HCT116 (cell line): ENCODE data around the gene COL15A1. TPM values are rescaled to one million over a fixed set of nuclear protein-coding genes. Genes with fewer than 3 reads are reported as not detected.

Source experiments
- ATAC-seq: fragments of 200-7000 bp; cut with Tn5 transposase; 2 replicates; pipeline ENCODE4 v1.9.1; 2020; ENCODE audit warnings: mild to moderate bottlenecking, moderate library complexity
- BruUV-seq: library from RNA; stranded (reverse); fragments of 400-500 nt; replicated peaks from 2 replicates; lab custom pipeline; 2021; lab: Mats Ljungman, UMichigan
- CTCF ChIA-PET: fragments of 300-600 bp; sonication (Branson Sonifier 250); formaldehyde crosslinking; loops from one replicate; lab custom pipeline; 2021; ENCODE audit warnings: antibody characterized with exemption; lab: Charles Lee
- POLR2A ChIA-PET: fragments of 300-600, 350-600 bp; sonication (Branson Sonifier 250); formaldehyde crosslinking; loops from one replicate; lab custom pipeline; 2021; ENCODE audit warnings: antibody characterized with exemption; lab: Charles Lee
- RAD21 ChIA-PET, 2 experiments: fragments of 300-600 bp; sonication (Branson Sonifier 250); formaldehyde crosslinking; loops; one replicate each; lab custom pipeline; 2023; ENCODE audit warnings: low total read pairs in 2 of 2; ENCODE audit not compliant: uncharacterized antibody in 2 of 2, unreplicated experiment in 2 of 2, low non-redundant PET in 1 of 2; lab: Charles Lee
- DNase-seq: peaks from one replicate; pipeline ENCODE4 v3.0.0-alpha.2; 2010; ENCODE audit warnings: low read depth, low spot score
- H2AFZ ChIP-seq: fragments of 200-600 bp; shearing (Covaris generic), sonication (generic); 2 replicates; pipeline ENCODE4 v1.6.1; 2017; ENCODE audit warnings: low read depth, mixed run types, mixed read lengths, antibody characterized with exemption, low read length; ENCODE audit not compliant: poor library complexity, severe bottlenecking
- H3K27ac ChIP-seq: 2 replicates; pipeline ENCODE4 v1.5.1; 2012; ENCODE audit warnings: low read depth, low read length
- H3K27me3 ChIP-seq: fragments of 200-600 bp; sonication (generic); 2 replicates; pipeline ENCODE4 v1.6.1; 2016; ENCODE audit warnings: mixed run types, low read length, mixed read lengths; ENCODE audit not compliant: insufficient read depth
- H3K36me3 ChIP-seq, 2 experiments: fragments of 200-500 bp in 1 of 2; fragments of 200-600 bp in 1 of 2; sonication (Bioruptor generic) in 1 of 2; sonication (generic) in 1 of 2; 2 replicates each; pipeline versions ENCODE4 v1.5.1 to v1.6.1; 2014 to 2016; ENCODE audit warnings: low read length in 2 of 2, inconsistent platforms in 1 of 2, mixed read lengths in 1 of 2, mixed run types in 1 of 2; ENCODE audit not compliant: insufficient read depth in 2 of 2, control insufficient read depth in 1 of 2
- H3K4me1 ChIP-seq, 2 experiments: fragments of 200-600 bp in 1 of 2; sonication (generic) in 1 of 2; 2 replicates each; pipeline versions ENCODE4 v1.5.1 to v1.6.1; 2012 to 2017; ENCODE audit warnings: low read length in 2 of 2, inconsistent platforms in 1 of 2, mild to moderate bottlenecking in 1 of 2, mixed read lengths in 1 of 2, mixed run types in 1 of 2, moderate library complexity in 1 of 2; ENCODE audit not compliant: insufficient read depth in 2 of 2, control insufficient read depth in 1 of 2
- H3K4me2 ChIP-seq: fragments of 200-600 bp; sonication (generic); 2 replicates; pipeline ENCODE4 v1.6.1; 2017; ENCODE audit warnings: mixed run types, low read length, mixed read lengths
- H3K4me3 ChIP-seq, 2 experiments: fragments of 200-600 bp in 1 of 2; sonication (generic) in 1 of 2; replicated peaks in 1 of 2; 2 replicates each; pipeline ENCODE4 v1.5.1; 2011 to 2016; ENCODE audit warnings: low read length in 2 of 2, control low read depth in 1 of 2, low read depth in 1 of 2, mild to moderate bottlenecking in 1 of 2, mixed read lengths in 1 of 2, mixed run types in 1 of 2
- H3K79me2 ChIP-seq: fragments of 200-600 bp; sonication (generic); 2 replicates; pipeline ENCODE4 v1.6.1; 2017; ENCODE audit warnings: mild to moderate bottlenecking, mixed run types, low read length, moderate library complexity, mixed read lengths; ENCODE audit not compliant: insufficient read depth
- H3K9ac ChIP-seq: fragments of 200-600 bp; sonication (generic); 2 replicates; pipeline ENCODE4 v1.6.1; 2016; ENCODE audit warnings: low read length, mixed read lengths
- H3K9me2 ChIP-seq: fragments of 200-600 bp; sonication (generic), shearing (Covaris generic); 2 replicates; pipeline ENCODE4 v1.6.1; 2017; ENCODE audit warnings: mixed run types, mild to moderate bottlenecking, moderate library complexity; ENCODE audit not compliant: insufficient read depth
- H3K9me3 ChIP-seq, 2 experiments: fragments of 200-500 bp in 1 of 2; fragments of 200-600 bp in 1 of 2; sonication (Bioruptor generic) in 1 of 2; sonication (generic) in 1 of 2; 2 replicates each; pipeline ENCODE4 v1.6.1; 2014 to 2017; ENCODE audit warnings: low read length in 2 of 2, mixed read lengths in 2 of 2, inconsistent platforms in 1 of 2, low read depth in 1 of 2, mild to moderate bottlenecking in 1 of 2, mixed run types in 1 of 2, moderate library complexity in 1 of 2; ENCODE audit not compliant: control insufficient read depth in 1 of 2, insufficient read depth in 1 of 2
- H4K20me1 ChIP-seq: fragments of 200-600 bp; sonication (generic), shearing (Covaris generic); 2 replicates; pipeline ENCODE4 v1.6.1; 2017; ENCODE audit warnings: mixed run types, mild to moderate bottlenecking, moderate library complexity; ENCODE audit not compliant: insufficient read depth
- CBX3 ChIP-seq: IDR thresholded peaks from 2 replicates; pipeline ENCODE4 v1.6.1; 2012; ENCODE audit warnings: low read depth
- CTCF ChIP-seq, 3 experiments: fragments of 200-600 bp in 1 of 3; sonication (generic) in 1 of 3; IDR thresholded peaks in 2 of 3; conservative IDR thresholded peaks in 1 of 3; 2 replicates each; pipeline ENCODE4 v1.5.1; 2012 to 2017; ENCODE audit warnings: low read depth in 2 of 3, low read length in 2 of 3, antibody characterized with exemption in 1 of 3, borderline replicate concordance in 1 of 3, control low read depth in 1 of 3, mild to moderate bottlenecking in 1 of 3, mixed read lengths in 1 of 3, mixed run types in 1 of 3, moderate library complexity in 1 of 3; ENCODE audit not compliant: insufficient read depth in 1 of 3
- EGR1 ChIP-seq: IDR thresholded peaks from 2 replicates; pipeline ENCODE4 v1.6.1; 2012; ENCODE audit warnings: low read depth
- EZH2 ChIP-seq: fragments of 200-600 bp; sonication (generic); IDR thresholded peaks from 2 replicates; pipeline ENCODE4 v1.6.1; 2017; ENCODE audit warnings: antibody characterized with exemption, mixed run types
- EZH2phosphoT487 ChIP-seq: fragments of 200-600 bp; IDR thresholded peaks from 2 replicates; pipeline ENCODE4 v1.6.1; 2018; ENCODE audit warnings: antibody characterized with exemption, borderline replicate concordance
- MAX ChIP-seq: IDR thresholded peaks from 2 replicates; pipeline ENCODE4 v1.6.1; 2012
- POLR2AphosphoS5 ChIP-seq: IDR thresholded peaks from 2 replicates; pipeline ENCODE4 v1.6.1; 2011; ENCODE audit warnings: mild to moderate bottlenecking, low read depth, low read length, moderate library complexity
- RAD21 ChIP-seq: IDR thresholded peaks from 2 replicates; pipeline ENCODE4 v1.6.1; 2012; ENCODE audit warnings: low read depth, mild to moderate bottlenecking
- SP1 ChIP-seq: IDR thresholded peaks from 2 replicates; pipeline ENCODE4 v1.6.1; 2012; ENCODE audit warnings: low read depth
- SRF ChIP-seq: IDR thresholded peaks from 2 replicates; pipeline ENCODE4 v1.6.1; 2012; ENCODE audit warnings: low read depth
- TCF7L2 ChIP-seq: IDR thresholded peaks from 2 replicates; pipeline ENCODE4 v1.7.0; 2011; ENCODE audit warnings: borderline replicate concordance, inconsistent platforms; ENCODE audit not compliant: insufficient read depth, insufficient read length; ENCODE audit errors: extremely low read depth
- YY1 ChIP-seq: IDR thresholded peaks from 2 replicates; pipeline ENCODE4 v1.6.1; 2011; ENCODE audit warnings: low read length, low read depth, moderate library complexity, mild to moderate bottlenecking; ENCODE audit not compliant: insufficient replicate concordance; ENCODE audit errors: extremely low read depth
- ZFX ChIP-seq: fragments of 450-650 bp; IDR thresholded peaks from 2 replicates; pipeline ENCODE4 v1.6.1; 2017
- ZNF274 ChIP-seq: fragments of 200-500 bp; sonication (Bioruptor generic); IDR thresholded peaks from 2 replicates; pipeline ENCODE4 v1.6.1; 2014; ENCODE audit warnings: mild to moderate bottlenecking, low read depth, low read length, inconsistent platforms
- intact Hi-C: fragments of 100-400 bp; cut with micrococcal nuclease; formaldehyde crosslinking; loops from 2 replicates; pipeline ENCODE4 v1.10.0; 2022
- total RNA-seq: library from RNA; stranded (reverse); gene quantifications from one replicate; pipeline ENCODE4 v1.2.1, GENCODE V29; 2021; ENCODE audit not compliant: unreplicated experiment

COL15A1 gene
- total RNA-seq, 1 experiment from 2014 or later: 0.15 TPM

- TF ChIP-seq SRF: no peak
Measured at GRCh38 chr9:98958271-98958984, 14.7 kb downstream of the COL15A1 start (continued).

DNA sequence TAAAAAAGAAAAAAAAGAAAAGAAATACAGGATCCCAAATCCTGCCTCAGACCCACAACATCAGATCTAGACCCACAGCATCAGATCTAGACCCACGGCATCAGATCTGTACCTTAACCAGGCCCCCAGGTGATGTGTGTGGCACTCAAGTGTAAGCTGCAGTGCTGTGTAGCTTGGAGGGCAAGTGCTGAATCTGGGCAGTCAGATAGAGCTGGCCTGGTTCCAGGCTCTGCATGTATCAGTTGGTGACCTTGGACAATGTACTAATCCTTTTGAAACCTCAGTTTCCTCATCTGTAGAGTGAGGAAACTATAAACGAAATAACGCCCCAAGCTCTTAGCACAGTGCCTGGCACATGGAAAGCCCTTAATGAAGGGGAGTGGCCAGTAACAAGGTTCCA lies 16.7 kb downstream of the COL15A1 start:
- no peaks in the 10 kb centered on the region for H4K20me1 ChIP-seq
- H3K79me2 ChIP-seq: no peaks in the 10 kb centered on the region
- no peaks in the 10 kb centered on the region for H3K9me3 ChIP-seq
- no peak overlapping the region for H3K9ac ChIP-seq
- no peaks in the 10 kb centered on the region for H3K4me1 ChIP-seq
- intact Hi-C loops: no loop called here
- TF ChIP-seq SP1: no peak
- TF ChIP-seq SRF: no peak
- TF ChIP-seq POLR2AphosphoS5: no peak
- no peak for TF ChIP-seq ZNF274
- no peak for TF ChIP-seq EGR1
- TF ChIP-seq EZH2phosphoT487: no peak
- TF ChIP-seq CBX3: no peak
- TF ChIP-seq MAX: no peak
- no peak for TF ChIP-seq TCF7L2
- no peak for TF ChIP-seq ZFX
- no peak for TF ChIP-seq EZH2
- TF ChIP-seq CTCF (IDR thresholded peaks at IDR 0.05 in 2 of 3, conservative IDR thresholded peaks at IDR 0.05 in 1 of 3; ENCODE audit: borderline replicate concordance in 1 of 3, insufficient read depth in 1 of 3, low read depth in 2 of 3, low read length in 2 of 3): no peak
- no peak for TF ChIP-seq YY1
- no peak for TF ChIP-seq RAD21
- no peaks in the 10 kb centered on the region for H3K27me3 ChIP-seq
- H3K4me3 ChIP-seq: no peak overlapping the region
- no TSS peak for BruUV-seq
- RAD21 ChIA-PET: no interaction called here
- H2AFZ ChIP-seq: no peak overlapping the region
- CTCF ChIA-PET: no interaction called here
- H3K9me2 ChIP-seq: no peaks in the 10 kb centered on the region
- no peaks in the 10 kb centered on the region for H3K36me3 ChIP-seq
- no peak overlapping the region for H3K4me2 ChIP-seq
- no peak for DNase-seq
- ATAC-seq: no peak
- POLR2A ChIA-PET: no interaction called here
- H3K27ac ChIP-seq: no peak overlapping the region
